NCI-H524 (cell line): ENCODE measurements around the gene IPO5.

Source experiments
- DNase-seq, 2 experiments: peaks; one replicate each; lab custom pipeline; 2025; lab: John Stamatoyannopoulos, UW

The IPO5 gene

DNA sequence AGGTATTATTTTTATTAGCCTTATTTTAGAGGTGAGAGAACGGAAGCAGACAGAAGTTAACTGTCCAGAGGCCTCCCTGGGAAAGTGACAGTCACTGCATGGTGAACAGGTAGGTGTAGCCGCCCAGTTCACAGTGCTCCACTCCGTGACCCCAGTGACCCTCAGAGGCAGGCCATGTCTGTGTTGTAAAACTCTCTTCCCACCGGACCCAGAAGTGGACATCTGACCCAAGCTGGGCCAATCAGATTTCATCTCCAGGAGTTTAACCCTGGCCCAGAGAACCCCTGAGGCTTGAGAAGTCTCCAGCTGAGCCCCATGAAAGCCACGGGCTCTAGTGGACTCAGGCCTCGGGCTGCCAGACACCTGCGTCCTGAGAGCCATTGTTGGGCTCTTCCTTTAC, 105.8 kb downstream of the IPO5 start:
- DNase-seq = no peak

DNA sequence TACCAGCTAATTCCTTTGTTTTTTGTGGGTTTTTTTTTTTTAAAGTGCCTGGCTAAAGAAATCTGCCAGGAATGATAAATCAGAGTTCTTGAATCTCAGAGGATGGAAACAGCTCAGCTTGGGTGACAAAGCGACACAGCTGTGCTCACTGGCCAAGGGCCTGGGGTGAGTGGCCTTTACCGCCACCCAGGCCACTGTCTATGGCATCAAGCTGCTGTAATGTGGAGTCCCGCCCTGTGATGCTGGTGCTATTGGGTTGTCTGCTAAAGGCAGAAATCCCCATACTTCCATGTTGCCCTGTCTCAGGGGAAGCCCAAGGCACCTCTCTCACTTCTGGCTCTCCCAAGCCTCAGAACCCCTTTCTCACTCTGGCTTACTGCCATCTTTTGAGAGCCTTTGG, 106.8 kb downstream of the IPO5 start:
- no peak for DNase-seq

DNA sequence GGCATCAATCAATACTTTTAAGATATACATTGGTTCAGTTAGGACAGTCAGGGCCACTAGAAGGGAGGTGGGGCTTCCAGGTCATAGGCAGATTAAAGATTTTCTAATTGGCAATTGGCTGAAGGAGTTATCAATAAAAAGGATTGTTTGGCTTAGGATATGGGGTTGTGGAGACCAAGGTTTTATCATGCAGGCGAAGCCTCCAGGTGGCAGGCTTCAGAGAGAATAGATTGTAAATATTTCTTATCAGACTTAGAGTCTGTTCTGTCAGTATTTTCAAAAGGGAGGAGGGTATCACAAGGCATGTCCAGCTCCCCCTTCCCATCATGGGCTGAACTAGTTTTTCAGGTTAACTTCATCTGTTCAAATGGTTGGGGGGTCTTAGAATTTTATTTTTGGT, 112.0 kb downstream of the IPO5 start:
- no peak for DNase-seq

- no peak for DNase-seq
Observed at GRCh38 chr13:98066636-98067035, 113.2 kb downstream of the IPO5 start.

- no peak for DNase-seq
Observed at GRCh38 chr13:98068521-98068920, 115.0 kb downstream of the IPO5 start.

GRCh38 chr13:98069985-98070384, 116.5 kb downstream of the IPO5 start:
- DNase-seq = no peak

- DNase-seq = no peak
Observed at GRCh38 chr13:98071316-98071715, 117.8 kb downstream of the IPO5 start.

DNA sequence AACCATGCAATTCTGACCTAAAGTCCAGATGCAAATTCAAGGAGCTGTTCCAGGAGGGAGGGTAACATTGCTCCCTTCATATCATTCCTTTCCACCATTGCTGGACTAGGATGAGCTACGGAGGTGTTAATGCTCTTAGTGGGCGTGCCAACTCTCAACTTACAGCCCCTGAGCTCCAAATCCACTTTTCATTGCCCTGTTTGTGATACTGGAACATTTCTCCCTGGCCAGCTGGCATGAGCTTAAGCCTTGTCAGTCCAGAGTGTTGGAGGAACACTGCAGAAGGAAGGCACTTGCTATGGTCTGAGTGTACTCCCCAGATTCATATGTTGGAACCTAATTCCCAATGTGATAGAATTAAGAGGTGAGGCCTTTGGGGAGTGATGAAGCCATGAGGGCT, 119.0 kb downstream of the IPO5 start:
- DNase-seq = peak; percentile 8 to 73
